Breast epithelium (tissue), 3 donors: ENCODE data around the gene PPM1H.

Experiments used
- CTCF ChIP-seq, 3 donors: fragments of 450-650 bp; IDR thresholded peaks; one replicate each; pipeline ENCODE4 v1.5.1; 2016 to 2017; ENCODE audit warnings: antibody characterized with exemption in 3 of 3, mild to moderate bottlenecking in 3 of 3, moderate library complexity in 3 of 3
- POLR2A ChIP-seq: fragments of 450-650 bp; IDR thresholded peaks from one replicate; pipeline ENCODE4 v1.6.1; 2016; ENCODE audit warnings: antibody characterized with exemption, mild to moderate bottlenecking, moderate library complexity
- POLR2AphosphoS5 ChIP-seq, 3 donors: sonication (generic); formaldehyde crosslinking; IDR thresholded peaks; one replicate each; pipeline ENCODE4 v1.6.1; 2017; ENCODE audit warnings: antibody characterized with exemption in 3 of 3

DNA sequence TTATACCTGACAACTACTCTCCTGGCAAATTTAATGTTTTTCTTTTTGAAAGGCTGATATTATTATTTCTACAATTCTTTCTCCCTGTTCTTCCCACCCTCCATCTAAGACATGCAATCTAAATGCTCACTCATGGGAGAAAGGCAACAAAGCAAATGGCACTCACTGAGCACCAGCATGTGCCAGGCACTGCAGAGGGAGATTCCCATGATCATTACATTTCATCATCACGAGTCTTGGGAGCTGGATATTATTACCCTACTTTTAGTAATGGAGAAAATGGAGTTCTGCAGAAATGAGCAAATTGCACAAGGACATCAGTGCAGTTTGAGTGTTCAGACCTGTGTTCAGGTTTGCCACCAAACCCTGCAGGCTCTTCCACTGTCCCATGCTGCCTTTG is 27.9 kb downstream of the PPM1H start:
- TF ChIP-seq CTCF (IDR thresholded peaks at IDR 0.05): no peak
- no peak for TF ChIP-seq POLR2A
- no peak for TF ChIP-seq POLR2AphosphoS5 (IDR thresholded peaks at IDR 0.05)
